Gastroesophageal sphincter (tissue), 3 donors: ENCODE measurements around the gene SCRN2.

ENCODE experiments used
- EP300 ChIP-seq: sonication (generic); formaldehyde crosslinking; IDR thresholded peaks from one replicate; pipeline ENCODE4 v1.6.1; 2017; ENCODE audit warnings: antibody characterized with exemption, mild to moderate bottlenecking
- POLR2A ChIP-seq, 2 donors: fragments of 450-650 bp; IDR thresholded peaks; one replicate each; pipeline ENCODE4 v1.6.1; 2017; ENCODE audit warnings: antibody characterized with exemption in 2 of 2, mild to moderate bottlenecking in 2 of 2, moderate library complexity in 1 of 2
- POLR2AphosphoS5 ChIP-seq: sonication (generic); formaldehyde crosslinking; IDR thresholded peaks from one replicate; pipeline ENCODE4 v1.6.1; 2017; ENCODE audit warnings: antibody characterized with exemption
- TF ChIP-seq, protein P1 (sequence below), 4 experiments: fragments of 200-600 bp in 2 of 4; fragments of 450-650 bp in 2 of 4; sonication (generic) in 1 of 4; IDR thresholded peaks; one replicate each; pipeline ENCODE4 v1.5.1; 2017 to 2019; ENCODE audit warnings: antibody characterized with exemption in 4 of 4, mild to moderate bottlenecking in 2 of 4, moderate library complexity in 2 of 4

DNA sequence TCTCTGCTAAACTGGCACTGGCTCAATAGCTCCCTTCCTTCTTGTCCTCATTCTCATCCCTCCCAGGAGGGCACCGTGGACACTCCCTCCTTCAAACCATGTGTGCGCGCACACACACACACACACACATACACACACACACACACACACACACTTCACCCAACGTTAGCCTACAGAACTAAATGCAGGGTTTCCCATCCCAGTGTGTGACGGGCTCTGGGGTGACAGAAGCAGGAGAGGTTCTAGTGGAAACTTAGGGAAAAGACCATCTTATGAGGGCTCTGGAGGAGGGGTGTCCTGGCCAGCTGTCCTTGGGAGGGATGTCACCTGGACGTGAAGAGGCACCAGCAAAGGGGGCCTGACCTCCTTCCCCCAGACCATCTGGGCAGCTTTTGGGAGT, 39.2 kb downstream of the SCRN2 start:
- TF ChIP-seq POLR2AphosphoS5 (no peak), POLR2A (IDR thresholded peaks at IDR 0.05) (no peak), EP300 (no peak)
- TF ChIP-seq, protein P1, sequence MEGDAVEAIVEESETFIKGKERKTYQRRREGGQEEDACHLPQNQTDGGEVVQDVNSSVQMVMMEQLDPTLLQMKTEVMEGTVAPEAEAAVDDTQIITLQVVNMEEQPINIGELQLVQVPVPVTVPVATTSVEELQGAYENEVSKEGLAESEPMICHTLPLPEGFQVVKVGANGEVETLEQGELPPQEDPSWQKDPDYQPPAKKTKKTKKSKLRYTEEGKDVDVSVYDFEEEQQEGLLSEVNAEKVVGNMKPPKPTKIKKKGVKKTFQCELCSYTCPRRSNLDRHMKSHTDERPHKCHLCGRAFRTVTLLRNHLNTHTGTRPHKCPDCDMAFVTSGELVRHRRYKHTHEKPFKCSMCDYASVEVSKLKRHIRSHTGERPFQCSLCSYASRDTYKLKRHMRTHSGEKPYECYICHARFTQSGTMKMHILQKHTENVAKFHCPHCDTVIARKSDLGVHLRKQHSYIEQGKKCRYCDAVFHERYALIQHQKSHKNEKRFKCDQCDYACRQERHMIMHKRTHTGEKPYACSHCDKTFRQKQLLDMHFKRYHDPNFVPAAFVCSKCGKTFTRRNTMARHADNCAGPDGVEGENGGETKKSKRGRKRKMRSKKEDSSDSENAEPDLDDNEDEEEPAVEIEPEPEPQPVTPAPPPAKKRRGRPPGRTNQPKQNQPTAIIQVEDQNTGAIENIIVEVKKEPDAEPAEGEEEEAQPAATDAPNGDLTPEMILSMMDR (IDR thresholded peaks at IDR 0.05): no peak
